A673 (cell line): ENCODE results near the gene CUX1. TPM values are rescaled to one million over a fixed set of nuclear protein-coding genes. Genes with fewer than 3 reads are reported as not detected.
"Not testable (repeated sequence)": the region's sequence is repeated elsewhere in the genome, so short reads cannot be mapped to it uniquely, and the experiment has no call there.

Experiments used
- BruUV-seq: library from RNA; stranded (reverse); fragments of 400-500 nt; replicated peaks from 2 replicates; lab custom pipeline; 2021; lab: Mats Ljungman, UMichigan
- CTCF ChIA-PET: fragments of 300-600 bp; sonication (Branson Sonifier 250); formaldehyde crosslinking; loops from one replicate; lab custom pipeline; 2022; ENCODE audit warnings: antibody characterized with exemption; lab: Charles Lee
- POLR2A ChIA-PET: fragments of 300-600 bp; sonication (Branson Sonifier 250); formaldehyde crosslinking; loops from one replicate; lab custom pipeline; 2022; ENCODE audit warnings: antibody characterized with exemption; ENCODE audit not compliant: low non-redundant PET; lab: Charles Lee
- DNase-seq: peaks from one replicate; pipeline ENCODE4 v3.0.0-alpha.2; 2015; ENCODE audit warnings: low spot score
- H3K27ac ChIP-seq: fragments of 200-600 bp; sonication (generic); 2 replicates; pipeline ENCODE4 v1.5.1; 2016; ENCODE audit warnings: mixed run types, low read depth, mild to moderate bottlenecking, mixed read lengths, antibody characterized with exemption, low read length; ENCODE audit not compliant: poor library complexity, severe bottlenecking
- H3K27me3 ChIP-seq: fragments of 200-600 bp; sonication (generic); replicated peaks from 2 replicates; pipeline ENCODE4 v1.6.1; 2017; ENCODE audit warnings: mixed run types, low read depth, mild to moderate bottlenecking, mixed read lengths, antibody characterized with exemption, low read length; ENCODE audit not compliant: insufficient read depth, poor library complexity
- H3K36me3 ChIP-seq: fragments of 200-600 bp; sonication (generic); 2 replicates; pipeline ENCODE4 v1.6.1; 2016; ENCODE audit warnings: mixed run types, mild to moderate bottlenecking, mixed read lengths, antibody characterized with exemption, low read length; ENCODE audit not compliant: insufficient read depth, poor library complexity, severe bottlenecking
- H3K4me1 ChIP-seq: fragments of 200-600 bp; sonication (generic); 2 replicates; pipeline ENCODE4 v1.6.1; 2017; ENCODE audit warnings: mixed run types, mild to moderate bottlenecking, mixed read lengths, antibody characterized with exemption, low read length; ENCODE audit not compliant: insufficient read depth, poor library complexity, severe bottlenecking
- H3K4me3 ChIP-seq: fragments of 200-600 bp; sonication (generic); 2 replicates; pipeline ENCODE4 v1.5.1; 2016; ENCODE audit warnings: low read depth, mixed run types, mild to moderate bottlenecking, mixed read lengths, low read length; ENCODE audit not compliant: poor library complexity, severe bottlenecking
- H3K9me3 ChIP-seq: fragments of 200-600 bp; sonication (generic); 2 replicates; pipeline ENCODE4 v1.6.1; 2016; ENCODE audit warnings: mixed run types, low read depth, mild to moderate bottlenecking, mixed read lengths, antibody characterized with exemption, low read length; ENCODE audit not compliant: poor library complexity, severe bottlenecking
- CTCF ChIP-seq: fragments of 300-800, 200-600 bp; sonication (generic); conservative IDR thresholded peaks from 2 replicates; pipeline ENCODE4 v1.5.1; 2017; ENCODE audit warnings: low read depth, mild to moderate bottlenecking, antibody characterized with exemption, low read length, moderate library complexity, mixed read lengths
- EZH2 ChIP-seq: fragments of 200-600 bp; sonication (generic); IDR thresholded peaks from 2 replicates; pipeline ENCODE4 v1.6.1; 2017; ENCODE audit warnings: borderline replicate concordance, low read depth, mild to moderate bottlenecking, mixed read lengths, antibody characterized with exemption, low read length; ENCODE audit not compliant: poor library complexity, severe bottlenecking
- intact Hi-C: fragments of 100-400 bp; cut with micrococcal nuclease; formaldehyde crosslinking; loops from one replicate; pipeline ENCODE4 v1.10.0; 2022; ENCODE audit not compliant: unreplicated experiment
- total RNA-seq: library from RNA; stranded (reverse); gene quantifications from 2 replicates; pipeline ENCODE4 v1.2.3, GENCODE V29; 2021

CUX1 gene
- total RNA-seq, 1 experiment from 2014 or later: 49.4 TPM

- intact Hi-C loops: no loop called here
- Histone ChIP-seq H3K4me3 (no peak overlapping the region), H3K9me3 (peaks cover 15% of the 10 kb centered on the region), H3K4me1 (peaks cover 5% of the 10 kb centered on the region), H3K27ac (no peak overlapping the region), H3K36me3 (no peaks in the 10 kb centered on the region), H3K27me3 (no peaks in the 10 kb centered on the region)
- BruUV-seq: no TSS peak
- ChIA-PET POLR2A (no interaction called here), CTCF (no interaction called here)
- DNase-seq: no peak
- no peak for TF ChIP-seq CTCF
- TF ChIP-seq EZH2: no peak
Observed at GRCh38 chr7:101929256-101929655, 111.8 kb downstream of the CUX1 start.

- CTCF ChIA-PET, DNase-seq, intact Hi-C loops, H3K4me3 ChIP-seq, H3K4me1 ChIP-seq, BruUV-seq, H3K27me3 ChIP-seq, POLR2A ChIA-PET, H3K27ac ChIP-seq, H3K36me3 ChIP-seq: not testable (repeated sequence)
- peaks cover 15% of the 10 kb centered on the region for H3K9me3 ChIP-seq
Observed at GRCh38 chr7:101929911-101930310, 112.5 kb downstream of the CUX1 start.

- Histone ChIP-seq H3K27ac (no peak overlapping the region), H3K27me3 (no peaks in the 10 kb centered on the region), H3K36me3 (no peaks in the 10 kb centered on the region), H3K4me1 (peaks cover 15% of the 10 kb centered on the region), H3K4me3 (no peak overlapping the region), H3K9me3 (peaks cover 15% of the 10 kb centered on the region)
- no peak for TF ChIP-seq CTCF
- TF ChIP-seq EZH2: no peak
- BruUV-seq: no TSS peak
- DNase-seq: no peak
- ChIA-PET CTCF (no interaction called here), POLR2A (no interaction called here)
- intact Hi-C loops: no loop called here
Observed at GRCh38 chr7:101932083-101932482, 114.7 kb downstream of the CUX1 start.

GRCh38 chr7:101933028-101933427, 115.6 kb downstream of the CUX1 start:
- BruUV-seq: no TSS peak
- peaks cover 18% of the 10 kb centered on the region for H3K4me1 ChIP-seq
- ChIA-PET CTCF (interaction anchor here (0.6 kb wide), 1 partner anchor 1402 kb away, joined by 5 read pairs; no protein-coding TSS in a partner anchor), POLR2A (no interaction called here)
- no peak for TF ChIP-seq CTCF
- TF ChIP-seq EZH2: no peak
- no peaks in the 10 kb centered on the region for H3K27me3 ChIP-seq
- no peak overlapping the region for H3K4me3 ChIP-seq
- no peak overlapping the region for H3K27ac ChIP-seq
- no peaks in the 10 kb centered on the region for H3K36me3 ChIP-seq
- DNase-seq: no peak
- peaks cover 15% of the 10 kb centered on the region for H3K9me3 ChIP-seq
- intact Hi-C loops: no loop called here
